Neural crest cell (in vitro differentiated cells): ENCODE results near the gene LPCAT1. TPM values are rescaled to one million over a fixed set of nuclear protein-coding genes. Genes with fewer than 3 reads are reported as not detected.
A peak's percentile ranks its signal among the peaks of the same experiment; 100 is the strongest.

Experiments used
- DNase-seq: peaks from one replicate; pipeline ENCODE4 v3.0.0; 2021; ENCODE audit warnings: low read depth, mixed read lengths, low spot score
- H3K27ac Mint-ChIP-seq: one replicate; pipeline ENCODE4 v1.8.0; 2021; ENCODE audit warnings: mild to moderate bottlenecking, mixed read lengths; ENCODE audit not compliant: unreplicated experiment
- H3K27me3 Mint-ChIP-seq: 2 replicates; pipeline ENCODE4 v1.8.0; 2021; ENCODE audit warnings: low read depth, mild to moderate bottlenecking, mixed read lengths
- H3K36me3 Mint-ChIP-seq: 2 replicates; pipeline ENCODE4 v1.8.0; 2021; ENCODE audit warnings: low read depth, mild to moderate bottlenecking, mixed read lengths
- H3K4me1 Mint-ChIP-seq: 2 replicates; pipeline ENCODE4 v1.8.0; 2021; ENCODE audit warnings: mixed read lengths
- H3K4me3 Mint-ChIP-seq: one replicate; pipeline ENCODE4 v1.8.0; 2021; ENCODE audit warnings: mild to moderate bottlenecking, mixed read lengths
- H3K9me3 Mint-ChIP-seq: 2 replicates; pipeline ENCODE4 v1.8.0; 2021; ENCODE audit warnings: mixed read lengths
- CTCF ChIP-seq: fragments of 200-600 bp; sonication (generic); conservative IDR thresholded peaks from 2 replicates; pipeline ENCODE4 v1.5.0; 2021; ENCODE audit warnings: antibody characterized with exemption, mild to moderate bottlenecking
- total RNA-seq: library from RNA; stranded (reverse); gene quantifications from 2 replicates; pipeline ENCODE4 v1.2.1, GENCODE V29; 2021

Gene LPCAT1
- total RNA-seq, 1 donor from 2014 or later = 111 TPM

GRCh38 chr5:1488882-1489680 is 34.7 kb downstream of the LPCAT1 start:
- Mint-ChIP-seq H3K36me3 (peaks cover 9% of the 10 kb centered on the region), H3K27me3 (no peaks in the 10 kb centered on the region), H3K4me3 (no peak overlapping the region), H3K27ac (no peak overlapping the region), H3K9me3 (no peaks in the 10 kb centered on the region), H3K4me1 (no peaks in the 10 kb centered on the region)
- DNase-seq = no peak
- TF ChIP-seq CTCF = no peak

GRCh38 chr5:1487079-1487764 is 36.5 kb downstream of the LPCAT1 start:
- TF ChIP-seq CTCF = no peak
- H3K36me3 Mint-ChIP-seq = peaks cover 5% of the 10 kb centered on the region
- H3K27ac Mint-ChIP-seq = no peak overlapping the region
- H3K4me3 Mint-ChIP-seq = no peak overlapping the region
- no peak for DNase-seq
- H3K4me1 Mint-ChIP-seq = no peaks in the 10 kb centered on the region
- H3K27me3 Mint-ChIP-seq = no peaks in the 10 kb centered on the region
- no peaks in the 10 kb centered on the region for H3K9me3 Mint-ChIP-seq

- no peak overlapping the region for H3K4me3 Mint-ChIP-seq
- TF ChIP-seq CTCF = no peak
Measured at GRCh38 chr5:1486271-1486670, 37.5 kb downstream of the LPCAT1 start.

GRCh38 chr5:1485579-1486118 is 38.1 kb downstream of the LPCAT1 start:
- no peak for DNase-seq
- Mint-ChIP-seq H3K36me3 (no peaks in the 10 kb centered on the region), H3K9me3 (no peaks in the 10 kb centered on the region), H3K27me3 (no peaks in the 10 kb centered on the region), H3K4me3 (no peak overlapping the region), H3K4me1 (no peaks in the 10 kb centered on the region), H3K27ac (no peak overlapping the region)
- TF ChIP-seq CTCF = no peak

More at GRCh38 chr5:1486271-1486670, 37.5 kb downstream of the LPCAT1 start:
- H3K9me3 Mint-ChIP-seq = no peaks in the 10 kb centered on the region
- H3K27ac Mint-ChIP-seq = no peak overlapping the region
- H3K36me3 Mint-ChIP-seq = peaks cover 4% of the 10 kb centered on the region
- H3K27me3 Mint-ChIP-seq = no peaks in the 10 kb centered on the region
- H3K4me1 Mint-ChIP-seq = no peaks in the 10 kb centered on the region
- DNase-seq = no peak

- H3K4me1 Mint-ChIP-seq = no peaks in the 10 kb centered on the region
- TF ChIP-seq CTCF = no peak
- H3K27ac Mint-ChIP-seq = peak overlapping the region; percentile 43
Measured at GRCh38 chr5:1484730-1485578, 38.8 kb downstream of the LPCAT1 start.

More at GRCh38 chr5:1484730-1485578, 38.8 kb downstream of the LPCAT1 start:
- Mint-ChIP-seq H3K9me3 (no peaks in the 10 kb centered on the region), H3K27me3 (no peaks in the 10 kb centered on the region), H3K36me3 (no peaks in the 10 kb centered on the region), H3K4me3 (no peak overlapping the region)
- no peak for DNase-seq
